GM18868 (cell line): ENCODE data around the gene ACSF2.
"Not testable (repeated sequence)": the region's sequence is repeated elsewhere in the genome, so short reads cannot be mapped to it uniquely, and the experiment has no call there.

Source experiments
- ATAC-seq: cut with Tn5 transposase; IDR thresholded peaks from one replicate; pipeline ENCODE4 v1.9.1; 2021; ENCODE audit warnings: mild to moderate bottlenecking, moderate library complexity; ENCODE audit not compliant: unreplicated experiment

The ACSF2 gene

GRCh38 chr17:50461550-50462132 is 35.6 kb downstream of the ACSF2 start:
- ATAC-seq: no peak

- no peak for ATAC-seq
Observed at GRCh38 chr17:50462446-50462845, 36.4 kb downstream of the ACSF2 start.

- no peak for ATAC-seq
Observed at GRCh38 chr17:50464121-50464520, 38.1 kb downstream of the ACSF2 start.

- ATAC-seq: no peak
Observed at GRCh38 chr17:50464736-50465135, 38.7 kb downstream of the ACSF2 start.

- ATAC-seq: no peak
Observed at GRCh38 chr17:50465171-50465570, 39.2 kb downstream of the ACSF2 start.

GRCh38 chr17:50465635-50466034 is 39.6 kb downstream of the ACSF2 start:
- ATAC-seq: no peak

GRCh38 chr17:50466371-50467113 is 40.5 kb downstream of the ACSF2 start:
- ATAC-seq: no peak

GRCh38 chr17:50467114-50467854 is 41.3 kb downstream of the ACSF2 start:
- ATAC-seq: no peak

- no peak for ATAC-seq
Observed at GRCh38 chr17:50467855-50468303, 41.9 kb downstream of the ACSF2 start.

- no peak for ATAC-seq
Observed at GRCh38 chr17:50468304-50469207, 42.5 kb downstream of the ACSF2 start, which contains the start of gene CHAD. TSS of gene CHAD (minus strand) at chr17:50468880. CDS start at chr17:50468813, 67 bp downstream.

GRCh38 chr17:50469208-50469605 is 43.2 kb downstream of the ACSF2 start:
- ATAC-seq: no peak

- no peak for ATAC-seq
Observed at GRCh38 chr17:50469671-50470305, 43.8 kb downstream of the ACSF2 start.

- no peak for ATAC-seq
Observed at GRCh38 chr17:50470426-50470825, 44.4 kb downstream of the ACSF2 start.

GRCh38 chr17:50471009-50471905 is 45.2 kb downstream of the ACSF2 start:
- no peak for ATAC-seq

- no peak for ATAC-seq
Observed at GRCh38 chr17:50472286-50472685, 46.3 kb downstream of the ACSF2 start.

GRCh38 chr17:50472761-50473161 is 46.7 kb downstream of the ACSF2 start:
- ATAC-seq: not testable (repeated sequence)

- no peak for ATAC-seq
Observed at GRCh38 chr17:50473901-50474300, 47.9 kb downstream of the ACSF2 start.

- no peak for ATAC-seq
Observed at GRCh38 chr17:50474523-50474922, 48.5 kb downstream of the ACSF2 start.

GRCh38 chr17:50475362-50475761 is 49.3 kb downstream of the ACSF2 start:
- no peak for ATAC-seq
